ENCODE measurements around the gene GSDME. TPM values are rescaled to one million over a fixed set of nuclear protein-coding genes. Genes with fewer than 3 reads are reported as not detected.

Gene GSDME
- total RNA-seq, 4 donors from 2014 or later, result 9.0 to 44.0 (median 14.3) TPM

DNA sequence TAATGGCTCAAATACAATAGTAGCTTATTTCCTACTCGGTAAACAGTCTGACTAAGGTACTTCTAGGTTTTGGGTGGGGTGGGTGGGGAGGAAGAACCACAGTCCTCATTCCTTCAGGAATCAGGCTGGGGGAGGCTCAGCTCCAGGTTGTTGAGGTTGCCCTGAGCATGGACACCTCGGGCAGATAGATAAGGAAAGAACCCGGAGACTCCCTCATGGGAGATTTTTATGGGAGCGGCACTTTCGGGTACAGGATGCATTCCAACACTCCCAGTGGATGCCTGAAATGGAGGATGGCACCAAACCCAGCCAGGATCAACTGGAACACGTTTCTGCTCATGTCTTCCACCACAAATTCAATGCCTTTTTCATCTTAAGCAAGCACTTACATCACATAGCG, 5.5 kb upstream of the GSDME start:
- TF ChIP-seq, protein P1, sequence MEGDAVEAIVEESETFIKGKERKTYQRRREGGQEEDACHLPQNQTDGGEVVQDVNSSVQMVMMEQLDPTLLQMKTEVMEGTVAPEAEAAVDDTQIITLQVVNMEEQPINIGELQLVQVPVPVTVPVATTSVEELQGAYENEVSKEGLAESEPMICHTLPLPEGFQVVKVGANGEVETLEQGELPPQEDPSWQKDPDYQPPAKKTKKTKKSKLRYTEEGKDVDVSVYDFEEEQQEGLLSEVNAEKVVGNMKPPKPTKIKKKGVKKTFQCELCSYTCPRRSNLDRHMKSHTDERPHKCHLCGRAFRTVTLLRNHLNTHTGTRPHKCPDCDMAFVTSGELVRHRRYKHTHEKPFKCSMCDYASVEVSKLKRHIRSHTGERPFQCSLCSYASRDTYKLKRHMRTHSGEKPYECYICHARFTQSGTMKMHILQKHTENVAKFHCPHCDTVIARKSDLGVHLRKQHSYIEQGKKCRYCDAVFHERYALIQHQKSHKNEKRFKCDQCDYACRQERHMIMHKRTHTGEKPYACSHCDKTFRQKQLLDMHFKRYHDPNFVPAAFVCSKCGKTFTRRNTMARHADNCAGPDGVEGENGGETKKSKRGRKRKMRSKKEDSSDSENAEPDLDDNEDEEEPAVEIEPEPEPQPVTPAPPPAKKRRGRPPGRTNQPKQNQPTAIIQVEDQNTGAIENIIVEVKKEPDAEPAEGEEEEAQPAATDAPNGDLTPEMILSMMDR (IDR thresholded peaks at IDR 0.05; ENCODE audit: low read depth), result no peak

DNA sequence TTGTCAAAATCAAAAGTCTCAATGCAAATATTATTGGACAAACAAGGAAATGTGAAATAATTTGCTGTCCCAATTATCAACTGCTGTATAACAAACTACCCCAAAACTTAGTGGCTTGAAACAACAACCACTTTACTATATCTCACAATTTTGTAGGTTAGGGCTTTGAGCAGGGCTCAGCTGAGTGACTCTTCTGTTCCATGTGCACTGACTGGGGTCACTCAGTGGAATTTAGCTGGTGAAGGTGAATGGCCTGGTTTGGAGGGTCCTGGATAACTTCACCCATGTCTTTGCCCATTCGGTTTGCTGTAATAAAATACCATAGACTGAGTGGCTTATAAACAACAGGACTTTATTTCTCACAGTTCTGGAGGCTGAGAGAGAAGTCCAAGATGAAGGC, 3.7 kb upstream of the GSDME start:
- TF ChIP-seq, protein P1 (IDR thresholded peaks at IDR 0.05; ENCODE audit: low read depth), result no peak

DNA sequence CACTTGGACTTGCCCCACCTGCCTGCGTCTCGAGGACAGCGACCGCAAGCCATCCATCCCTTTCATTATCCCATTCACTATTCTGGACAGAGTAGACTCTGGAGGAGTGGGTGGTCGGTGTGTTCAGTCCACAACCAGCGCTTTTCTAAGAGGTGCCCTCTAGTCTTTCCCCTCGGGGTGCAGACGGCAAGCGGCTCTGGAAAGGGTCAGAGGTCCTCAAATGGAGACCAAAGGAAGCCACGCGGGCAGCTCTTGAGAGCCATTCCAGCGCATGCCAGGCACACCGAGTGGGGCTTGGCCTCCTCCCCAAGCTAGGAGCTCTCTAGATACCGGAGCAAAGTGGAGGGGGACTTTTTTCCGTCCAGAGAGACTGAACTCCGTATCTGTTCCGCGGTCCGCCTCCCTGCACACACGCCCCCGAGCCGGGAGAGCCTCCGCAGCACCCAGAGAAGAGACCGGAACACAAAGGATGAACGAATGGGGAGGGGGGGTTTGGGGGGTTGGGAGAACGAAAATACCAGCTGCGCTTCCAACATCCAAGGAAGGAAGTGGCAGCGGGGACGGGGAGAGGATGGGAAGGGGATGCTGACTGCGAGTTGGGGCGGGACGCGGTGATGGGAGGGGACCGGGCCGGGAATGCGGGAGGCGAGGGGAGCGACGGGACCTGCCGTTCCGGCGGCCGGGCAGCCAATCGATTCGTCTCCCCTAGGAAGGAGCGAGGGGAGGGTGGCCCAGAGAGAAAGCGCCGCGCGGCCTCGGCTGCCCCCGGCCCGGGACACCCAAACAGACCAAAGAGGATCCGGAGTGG, 515 bp downstream of the GSDME start:
- TF ChIP-seq, protein P1 (IDR thresholded peaks at IDR 0.05; ENCODE audit: low read depth), result no peak

DNA sequence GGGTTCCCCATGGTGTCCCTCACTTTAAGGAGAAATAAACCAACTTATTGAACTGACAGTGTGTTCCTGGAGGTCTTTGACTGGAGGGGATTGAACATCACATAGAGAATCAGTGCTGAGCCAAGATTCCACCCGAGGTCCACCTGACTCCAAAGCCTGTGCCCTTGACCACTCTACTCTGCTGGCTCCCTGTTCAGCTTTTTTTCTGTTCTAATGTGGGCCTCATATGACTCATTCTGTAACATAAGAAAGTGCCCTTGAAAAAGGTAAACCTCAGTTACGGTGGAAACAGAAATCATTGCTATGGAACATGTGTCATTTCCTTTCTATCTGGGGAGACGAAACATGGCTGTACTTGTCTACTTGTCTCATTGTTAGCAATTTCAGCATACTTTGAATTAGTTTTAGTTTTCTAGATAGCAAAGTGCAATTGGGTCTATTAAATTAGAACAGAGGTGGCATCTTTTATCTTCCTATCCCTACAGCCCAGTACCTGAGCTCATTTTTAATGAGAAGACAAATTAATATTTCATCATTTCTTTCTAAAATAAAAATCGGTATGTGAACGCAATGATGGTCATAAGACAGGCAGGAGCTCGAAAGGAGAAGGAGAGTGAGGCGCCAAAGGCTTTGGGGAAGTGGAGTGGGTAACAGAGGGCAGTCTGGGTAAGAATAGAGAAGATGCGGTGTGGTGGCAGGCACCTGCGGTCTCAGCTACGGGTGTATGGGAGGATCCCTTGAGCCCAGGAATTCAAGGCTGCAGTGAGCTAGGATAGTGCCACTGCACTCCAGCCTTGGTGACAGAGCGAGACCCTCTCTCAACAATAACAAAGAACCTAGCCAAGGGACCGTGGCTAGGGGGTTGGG, 1.5 kb downstream of the GSDME start:
- TF ChIP-seq, protein P1 (IDR thresholded peaks at IDR 0.05; ENCODE audit: low read depth), result no peak

DNA sequence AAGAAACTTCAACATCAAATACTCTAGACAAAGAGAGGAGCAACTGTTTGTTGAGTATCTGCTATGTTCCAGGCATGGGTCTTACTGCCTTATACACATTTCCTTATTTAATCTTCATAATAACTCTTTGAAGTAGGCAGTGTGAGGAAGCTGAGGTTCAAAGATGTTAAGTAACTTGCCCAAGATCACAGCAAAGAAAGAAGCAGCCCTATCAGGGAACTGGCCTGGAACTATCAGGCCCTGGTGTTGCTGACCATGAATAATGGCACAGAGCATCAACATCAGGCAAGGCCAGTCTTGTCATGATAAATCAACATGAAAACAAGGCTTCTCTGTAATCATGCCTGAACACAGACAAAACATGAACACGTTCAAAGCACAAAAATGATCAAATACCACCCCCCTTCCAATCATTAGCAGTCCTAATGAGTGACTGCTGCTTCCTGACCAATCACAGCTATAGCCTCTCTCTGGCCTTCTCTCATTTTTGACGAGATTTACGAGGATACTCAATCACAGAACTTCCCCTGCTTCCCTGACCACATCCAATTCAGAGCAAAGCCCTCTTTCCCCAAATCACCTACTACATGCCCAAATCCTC, 2.3 kb downstream of the GSDME start:
- TF ChIP-seq, protein P1 (IDR thresholded peaks at IDR 0.05; ENCODE audit: low read depth), result no peak

DNA sequence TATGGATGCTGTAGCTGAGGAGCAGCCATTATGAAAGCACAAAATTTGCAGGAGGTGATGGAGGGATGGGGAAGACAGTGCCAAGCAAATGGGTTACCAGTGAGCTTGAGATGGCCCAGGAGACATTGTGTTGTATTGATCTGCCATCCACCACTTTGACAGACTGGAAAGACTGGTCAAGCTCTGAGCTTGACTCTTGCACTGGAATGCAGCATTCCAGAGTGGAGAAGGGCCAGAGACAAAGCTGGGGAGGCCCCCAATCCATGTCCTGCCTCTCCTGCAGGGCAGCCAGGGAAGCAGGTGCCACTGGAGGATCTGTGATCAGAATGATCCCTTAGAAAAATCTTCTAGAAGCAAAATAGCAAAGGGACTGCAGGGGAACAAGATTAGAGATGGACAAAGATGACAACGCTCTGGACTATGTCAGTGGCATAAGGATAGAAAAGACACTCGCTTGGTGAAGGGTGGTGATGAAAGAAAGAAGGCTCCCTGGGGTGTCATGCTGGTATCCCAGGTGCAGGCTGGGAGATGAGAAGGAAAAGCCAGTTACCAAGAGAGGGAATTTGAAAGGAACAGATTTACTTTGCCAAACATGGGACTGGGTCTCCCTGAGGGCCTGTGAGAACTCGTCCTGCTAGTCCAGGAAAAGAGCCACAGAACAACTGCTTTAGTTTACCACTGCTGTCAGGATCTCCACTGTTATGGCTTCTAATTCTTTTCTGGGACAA, 5.0 kb downstream of the GSDME start:
- TF ChIP-seq, protein P1 (IDR thresholded peaks at IDR 0.05; ENCODE audit: low read depth), result no peak
